SW480 (cell line): ENCODE results near the gene GGTLC3.
"Not testable (repeated sequence)": the region's sequence is repeated elsewhere in the genome, so short reads cannot be mapped to it uniquely, and the experiment has no call there.

Source experiments
- DNase-seq: peaks from one replicate; pipeline ENCODE4 v3.0.0-alpha.2; 2016; ENCODE audit warnings: low spot score

The GGTLC3 gene

GRCh38 chr22:18518061-18518460 lies at the start of gene GGTLC3:
Gene GGTLC3 (minus strand): TSS chr22:18518161. CDS start chr22:18517897, 264 bp downstream.
- DNase-seq: not testable (repeated sequence)

- not testable (repeated sequence) for DNase-seq
Observed at GRCh38 chr22:18560099-18560974, 42.4 kb upstream of the GGTLC3 start.

- DNase-seq: not testable (repeated sequence)
Observed at GRCh38 chr22:18558939-18559338, 41.0 kb upstream of the GGTLC3 start.

GRCh38 chr22:18558516-18558915 lies 40.6 kb upstream of the GGTLC3 start:
- not testable (repeated sequence) for DNase-seq

GRCh38 chr22:18554280-18555256 lies 36.6 kb upstream of the GGTLC3 start:
- DNase-seq: not testable (repeated sequence)

GRCh38 chr22:18552839-18553597 lies 35.1 kb upstream of the GGTLC3 start:
- not testable (repeated sequence) for DNase-seq

GRCh38 chr22:18551046-18551445 lies 33.1 kb upstream of the GGTLC3 start:
- DNase-seq: not testable (repeated sequence)

GRCh38 chr22:18549458-18550179 lies 31.7 kb upstream of the GGTLC3 start:
- DNase-seq: not testable (repeated sequence)

- DNase-seq: not testable (repeated sequence)
Observed at GRCh38 chr22:18544615-18545014, 26.7 kb upstream of the GGTLC3 start.

- not testable (repeated sequence) for DNase-seq
Observed at GRCh38 chr22:18543400-18543799, 25.4 kb upstream of the GGTLC3 start.

- DNase-seq: not testable (repeated sequence)
Observed at GRCh38 chr22:18539994-18540393, 22.0 kb upstream of the GGTLC3 start.

GRCh38 chr22:18534315-18534714 lies 16.4 kb upstream of the GGTLC3 start:
- not testable (repeated sequence) for DNase-seq

- DNase-seq: not testable (repeated sequence)
Observed at GRCh38 chr22:18533633-18534032, 15.7 kb upstream of the GGTLC3 start.

- DNase-seq: not testable (repeated sequence)
Observed at GRCh38 chr22:18529416-18530145, 11.6 kb upstream of the GGTLC3 start.

GRCh38 chr22:18528597-18529415 lies 10.8 kb upstream of the GGTLC3 start:
- DNase-seq: peak; percentile 26

GRCh38 chr22:18527752-18528596 lies 10.0 kb upstream of the GGTLC3 start, which contains the start of gene TMEM191B:
Gene TMEM191B (plus strand): TSS chr22:18527802. CDS start chr22:18527981, 179 bp downstream.
- DNase-seq: not testable (repeated sequence)

- DNase-seq: not testable (repeated sequence)
Observed at GRCh38 chr22:18523328-18523727, 5.4 kb upstream of the GGTLC3 start.

GRCh38 chr22:18522762-18523161 lies 4.8 kb upstream of the GGTLC3 start:
- DNase-seq: not testable (repeated sequence)
